HG03457 (cell line): ENCODE data around the gene PC.
"Not testable (repeated sequence)": the region's sequence is repeated elsewhere in the genome, so short reads cannot be mapped to it uniquely, and the experiment has no call there.

ENCODE experiments used
- ATAC-seq: cut with Tn5 transposase; IDR thresholded peaks from one replicate; pipeline ENCODE4 v1.9.1; 2021; ENCODE audit warnings: moderate number of reproducible peaks; ENCODE audit not compliant: unreplicated experiment

PC gene

DNA sequence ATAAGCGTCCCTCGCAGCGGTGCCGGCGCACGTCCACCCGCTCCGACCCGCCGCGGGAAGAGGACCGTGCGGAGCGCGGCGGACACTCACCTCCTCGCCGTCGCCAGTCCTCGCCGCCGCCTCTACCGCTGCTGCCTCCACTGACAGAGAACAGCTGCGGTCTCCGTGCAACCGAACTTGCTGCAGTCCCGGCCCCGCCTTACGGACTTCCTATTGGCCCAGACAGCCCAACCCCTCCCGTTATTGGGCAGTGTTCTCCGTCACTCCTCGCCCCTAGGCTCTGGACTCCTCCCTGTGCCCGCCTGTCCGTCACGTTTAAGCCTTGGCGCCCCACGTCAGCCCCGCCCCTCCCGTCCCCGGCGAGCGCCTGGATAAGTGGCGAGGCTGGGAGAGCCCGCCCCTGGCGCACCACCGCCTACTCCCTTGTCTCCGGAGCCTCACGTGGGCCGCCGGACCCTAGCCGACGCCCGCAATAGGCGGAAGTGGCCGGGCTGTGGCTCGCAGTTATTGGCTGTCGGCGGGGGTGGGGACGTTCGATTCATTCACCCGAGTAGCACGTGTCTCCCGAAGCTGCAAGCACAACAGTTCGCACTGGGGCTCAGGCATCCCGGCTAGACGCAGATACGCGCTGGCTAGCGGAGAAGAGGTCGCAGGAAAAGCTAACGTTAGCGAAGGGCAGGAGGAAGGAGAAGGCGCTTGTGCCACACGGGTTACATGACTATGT is at the start of gene PC:
PC (minus strand) TSS at position 152 of the 724 bp plus-strand sequence. CDS start 86,224 bp downstream, outside the sequence.
- peak; percentile 78 for ATAC-seq

GRCh38 chr11:67007126-67007525 is 48.9 kb upstream of the PC start:
- no peak for ATAC-seq

DNA sequence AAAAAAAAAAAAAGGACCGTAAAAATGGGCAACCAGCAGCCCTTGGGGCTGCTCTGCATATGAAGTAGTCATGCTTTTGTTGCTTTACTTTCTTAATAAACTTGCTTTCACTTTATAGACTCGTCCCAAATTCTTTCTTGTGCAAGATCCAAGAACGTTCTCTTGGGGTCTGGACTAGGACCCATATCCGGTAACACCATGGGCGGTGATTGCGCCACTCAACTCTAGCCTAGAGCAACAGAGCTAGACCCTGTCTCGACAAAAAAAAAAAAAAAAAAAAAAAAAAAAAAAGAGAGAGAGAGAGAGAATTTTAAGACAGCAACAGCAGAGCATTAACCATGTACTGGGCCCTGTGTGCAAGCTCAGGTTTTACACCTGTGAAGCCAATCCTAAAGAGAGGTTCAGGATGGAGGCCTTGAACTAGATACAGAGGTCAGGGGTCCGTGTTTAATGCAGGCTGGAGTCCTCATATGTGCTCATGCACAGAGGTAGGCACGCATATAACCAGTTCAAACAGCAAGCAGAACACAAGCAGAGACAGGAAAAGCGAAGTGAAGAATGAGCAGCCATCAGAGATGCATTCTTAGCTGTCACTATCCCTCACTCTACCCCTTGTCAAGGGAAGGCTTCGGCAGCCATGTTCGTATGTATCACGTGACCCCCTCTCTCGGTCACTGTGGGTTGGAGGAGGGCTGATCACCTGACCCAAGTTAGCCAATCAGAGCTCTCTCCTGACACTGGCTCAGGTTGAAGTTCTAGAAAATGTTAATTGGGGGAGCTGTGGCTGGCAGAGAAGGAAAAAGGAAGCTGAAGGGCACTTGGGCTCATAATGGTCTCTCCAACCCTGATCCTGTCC is 48.1 kb upstream of the PC start:
- no peak for ATAC-seq

- ATAC-seq, result not testable (repeated sequence)
Observed at GRCh38 chr11:67005200-67005599, 47.0 kb upstream of the PC start.

DNA sequence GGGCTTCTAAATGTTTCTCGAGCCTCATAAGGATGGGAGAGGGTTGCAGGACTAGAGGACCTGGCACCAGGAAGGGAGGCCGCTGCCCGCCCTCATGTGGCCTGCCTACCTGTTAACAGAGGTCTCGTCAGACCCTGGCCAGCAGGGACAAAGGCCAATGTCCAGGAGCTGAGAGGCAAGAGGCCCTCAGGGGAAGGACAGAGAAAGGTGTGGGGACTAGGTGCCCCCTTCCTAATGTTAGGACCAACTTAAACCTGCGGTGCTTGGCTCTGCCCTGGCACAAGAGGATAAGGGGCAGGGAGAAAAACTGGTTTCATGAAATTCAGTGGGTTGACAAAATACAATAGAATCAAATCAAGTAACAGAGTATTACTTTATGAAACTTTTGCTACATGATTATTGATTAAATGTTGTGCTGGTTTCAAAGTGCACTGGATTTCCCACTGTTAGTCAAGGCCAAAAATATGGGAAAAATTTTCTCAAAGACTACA is 44.8 kb upstream of the PC start:
- ATAC-seq, result no peak

- ATAC-seq, result no peak
Observed at GRCh38 chr11:67002297-67002913, 44.2 kb upstream of the PC start.

DNA sequence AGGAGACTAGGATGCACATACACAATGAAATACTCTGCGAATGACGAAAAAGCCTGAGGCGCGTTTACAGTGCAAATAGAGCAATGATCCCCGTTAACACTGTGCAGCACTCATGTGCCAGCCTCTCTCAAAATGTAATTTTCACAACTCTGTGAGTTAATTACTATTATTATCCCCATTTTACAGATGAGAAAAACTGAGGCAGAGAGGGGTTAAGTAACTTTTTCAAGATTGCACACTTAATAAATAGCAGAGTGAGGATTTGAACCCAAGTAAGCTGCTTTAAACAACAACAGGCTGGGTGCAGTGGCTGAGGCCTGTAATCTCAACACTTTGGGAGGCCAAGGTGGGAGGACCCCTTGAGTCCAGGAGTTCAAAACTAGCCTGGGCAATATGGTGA is 43.1 kb upstream of the PC start:
- no peak for ATAC-seq

- no peak for ATAC-seq
Observed at GRCh38 chr11:66999555-66999954, 41.4 kb upstream of the PC start.

DNA sequence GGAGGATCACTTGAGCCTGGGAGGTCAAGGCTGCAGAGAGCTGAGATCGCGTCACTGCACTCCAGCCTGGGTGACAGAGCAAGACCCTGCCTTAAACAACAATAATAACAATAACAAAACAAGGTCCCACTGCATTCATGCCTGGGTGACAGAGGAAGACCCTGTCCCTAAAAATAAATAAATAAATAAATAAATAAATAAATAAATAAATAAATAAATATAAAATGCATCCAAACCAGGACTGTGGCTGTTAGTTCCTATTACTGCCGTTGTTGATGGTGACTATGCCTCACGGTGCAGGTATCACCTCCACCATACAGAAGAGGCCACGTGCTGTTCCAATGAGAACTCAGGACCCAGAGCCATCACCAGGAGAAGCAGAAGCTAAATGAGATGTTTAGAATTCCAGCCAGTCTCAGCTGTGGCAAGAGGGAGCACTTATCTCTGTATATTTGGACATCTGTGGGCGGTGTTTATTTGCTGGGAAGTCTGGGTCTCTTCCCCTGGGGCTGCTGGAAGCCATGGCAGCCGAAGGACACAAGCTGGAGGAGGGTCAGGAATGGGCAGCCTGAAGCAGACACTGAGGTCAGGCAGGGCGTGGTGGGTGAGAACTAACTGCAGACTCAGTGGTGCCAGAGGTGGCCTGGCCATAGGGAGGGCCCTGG is 38.6 kb upstream of the PC start:
- ATAC-seq, result no peak

DNA sequence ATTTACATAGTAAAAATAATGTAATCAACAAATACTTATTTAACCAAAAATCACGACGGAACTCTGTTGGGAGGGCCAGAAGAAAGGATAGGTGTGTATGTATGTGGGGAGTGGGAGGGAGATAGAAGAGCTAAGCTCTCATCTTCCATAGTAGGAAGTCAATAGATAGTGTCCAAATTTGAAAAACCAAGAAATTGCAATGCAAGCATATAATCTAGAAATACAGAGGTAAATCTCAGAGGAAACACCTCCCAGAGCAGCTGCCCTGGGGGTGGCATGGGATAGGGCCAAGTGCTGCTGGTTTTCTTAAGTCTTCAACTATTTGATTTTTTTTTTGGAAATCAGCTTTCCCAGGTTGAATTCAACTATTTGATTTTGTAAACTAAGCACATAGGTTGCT is 33.9 kb upstream of the PC start:
- ATAC-seq, result no peak

GRCh38 chr11:66989360-66989759 is 31.2 kb upstream of the PC start:
- ATAC-seq, result not testable (repeated sequence)

- ATAC-seq, result not testable (repeated sequence)
Observed at GRCh38 chr11:66988741-66989140, 30.6 kb upstream of the PC start.

- ATAC-seq, result no peak
Observed at GRCh38 chr11:66987924-66988637, 29.9 kb upstream of the PC start.

DNA sequence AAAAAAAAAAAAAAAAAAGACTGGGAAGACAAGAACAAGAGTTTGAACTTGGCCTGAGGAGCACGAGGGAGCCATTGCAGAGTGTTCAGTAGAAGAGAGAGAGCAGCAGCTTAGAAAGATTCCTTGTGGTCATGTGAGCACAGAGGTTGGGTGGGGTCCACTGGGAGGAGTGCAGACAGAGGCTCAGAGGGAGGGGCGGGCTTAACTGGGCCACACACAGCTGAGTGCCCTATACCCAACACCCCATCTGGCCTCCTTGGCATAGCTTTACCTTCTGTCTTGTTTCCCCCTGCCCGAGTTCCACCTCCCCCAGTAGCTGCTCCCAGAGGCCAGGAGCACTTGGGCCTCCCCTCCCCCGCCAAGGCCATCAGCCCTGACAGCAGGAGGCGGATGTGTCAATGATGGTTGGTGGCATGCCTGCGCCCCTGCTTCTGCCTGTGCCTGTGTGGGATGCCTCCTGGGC is 29.0 kb upstream of the PC start:
- ATAC-seq, result no peak

DNA sequence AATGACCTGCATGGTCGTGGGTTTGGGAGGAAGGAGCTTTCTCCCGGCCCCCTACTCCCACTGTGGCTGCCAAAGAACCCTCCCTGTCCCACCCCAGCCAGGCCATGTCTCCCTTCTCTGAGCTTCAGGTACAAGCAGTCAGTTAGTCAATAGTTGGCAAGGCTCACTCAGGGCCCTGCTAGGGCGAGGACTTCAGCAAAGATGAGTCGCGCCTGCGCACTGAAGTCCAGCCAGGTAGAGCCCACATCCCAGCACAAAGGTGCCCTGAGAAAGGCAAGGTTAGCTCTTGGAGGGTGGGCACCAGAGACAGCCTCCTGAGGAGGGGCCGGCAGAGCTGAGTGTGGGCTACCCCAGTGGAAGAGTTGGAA is 28.0 kb upstream of the PC start:
- ATAC-seq, result no peak

GRCh38 chr11:66985508-66986177 is 27.5 kb upstream of the PC start:
- ATAC-seq, result no peak

GRCh38 chr11:66983275-66983924 is 25.2 kb upstream of the PC start:
- no peak for ATAC-seq

DNA sequence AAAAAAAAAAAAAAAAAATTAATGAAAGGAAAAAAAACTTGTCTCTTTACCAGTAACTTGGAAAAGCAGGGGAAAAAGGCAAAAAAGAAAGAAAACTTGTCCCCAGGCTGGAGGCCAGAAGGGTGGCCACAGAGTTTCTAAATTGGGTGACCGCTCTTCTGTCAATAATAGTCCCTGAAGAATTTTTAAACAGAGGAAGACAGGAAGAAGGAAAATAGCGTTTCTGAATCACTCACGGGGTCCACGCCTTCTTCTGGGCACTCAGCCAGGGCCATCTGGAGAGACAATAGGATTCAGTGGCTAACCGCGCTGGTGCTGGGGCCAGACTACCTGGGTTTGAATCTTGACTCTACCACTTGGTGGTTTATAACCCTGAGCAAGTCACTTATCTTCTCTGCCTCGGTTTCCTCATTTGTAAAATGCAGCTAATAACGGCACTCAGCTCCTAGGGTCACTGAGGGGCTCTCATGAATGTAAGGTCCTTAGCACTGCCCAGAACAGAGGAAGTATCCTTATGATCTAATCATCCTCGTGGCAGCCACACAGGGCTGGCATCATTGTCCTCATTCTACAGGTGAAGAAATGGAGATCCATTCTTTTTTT is 23.9 kb upstream of the PC start:
- no peak for ATAC-seq
